Ovary (tissue), 3 donors: ENCODE data around the gene ZNF429.

Experiments used
- EP300 ChIP-seq: sonication (generic); formaldehyde crosslinking; IDR thresholded peaks from one replicate; pipeline ENCODE4 v1.6.1; 2017; ENCODE audit warnings: antibody characterized with exemption
- POLR2A ChIP-seq: fragments of 450-650 bp; IDR thresholded peaks from one replicate; pipeline ENCODE4 v1.6.1; 2017; ENCODE audit warnings: antibody characterized with exemption, mild to moderate bottlenecking, moderate library complexity
- TF ChIP-seq, protein P1 (sequence below), 3 donors: fragments of 450-650 bp in 2 of 3; fragments of 200-600 bp in 1 of 3; IDR thresholded peaks; one replicate each; pipeline versions ENCODE4 v1.5.1 to v1.8.0; 2016 to 2022; ENCODE audit warnings: antibody characterized with exemption in 3 of 3, mild to moderate bottlenecking in 1 of 3
- donor health status: DM: no; HTN: no; CAD: no.

DNA sequence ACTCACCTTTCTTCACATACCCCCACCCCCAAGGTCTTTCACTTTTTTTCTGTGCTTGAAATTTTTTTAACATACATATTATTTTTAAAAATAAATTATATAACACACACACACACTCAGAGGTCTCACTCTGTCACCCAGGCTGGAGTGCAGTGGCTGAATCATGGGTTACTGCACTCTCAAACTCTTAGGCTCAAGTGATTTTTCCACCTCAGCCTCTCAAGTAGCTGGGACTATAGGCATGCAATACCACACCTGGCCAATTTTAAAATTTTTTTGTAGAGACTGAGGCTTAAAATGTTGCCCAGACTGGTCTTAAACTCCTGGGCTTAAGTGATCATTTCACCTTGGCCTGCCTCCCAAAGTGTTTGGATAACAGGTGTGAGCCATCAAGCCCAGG is 32.9 kb upstream of the ZNF429 start:
- TF ChIP-seq POLR2A (no peak), EP300 (no peak)
- TF ChIP-seq, protein P1, sequence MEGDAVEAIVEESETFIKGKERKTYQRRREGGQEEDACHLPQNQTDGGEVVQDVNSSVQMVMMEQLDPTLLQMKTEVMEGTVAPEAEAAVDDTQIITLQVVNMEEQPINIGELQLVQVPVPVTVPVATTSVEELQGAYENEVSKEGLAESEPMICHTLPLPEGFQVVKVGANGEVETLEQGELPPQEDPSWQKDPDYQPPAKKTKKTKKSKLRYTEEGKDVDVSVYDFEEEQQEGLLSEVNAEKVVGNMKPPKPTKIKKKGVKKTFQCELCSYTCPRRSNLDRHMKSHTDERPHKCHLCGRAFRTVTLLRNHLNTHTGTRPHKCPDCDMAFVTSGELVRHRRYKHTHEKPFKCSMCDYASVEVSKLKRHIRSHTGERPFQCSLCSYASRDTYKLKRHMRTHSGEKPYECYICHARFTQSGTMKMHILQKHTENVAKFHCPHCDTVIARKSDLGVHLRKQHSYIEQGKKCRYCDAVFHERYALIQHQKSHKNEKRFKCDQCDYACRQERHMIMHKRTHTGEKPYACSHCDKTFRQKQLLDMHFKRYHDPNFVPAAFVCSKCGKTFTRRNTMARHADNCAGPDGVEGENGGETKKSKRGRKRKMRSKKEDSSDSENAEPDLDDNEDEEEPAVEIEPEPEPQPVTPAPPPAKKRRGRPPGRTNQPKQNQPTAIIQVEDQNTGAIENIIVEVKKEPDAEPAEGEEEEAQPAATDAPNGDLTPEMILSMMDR (IDR thresholded peaks at IDR 0.05), result no peak
